Keratinocyte (primary cell): ENCODE results near the gene PAX8. TPM values are rescaled to one million over a fixed set of nuclear protein-coding genes. Genes with fewer than 3 reads are reported as not detected.

ENCODE experiments used
- DNase-seq: peaks from one replicate; pipeline ENCODE4 v3.0.0-alpha.2; 2011; ENCODE audit warnings: low read depth, missing footprints, low spot score
- FAIRE-seq: peaks from 2 replicates; lab custom pipeline; 2011; peaks lifted over from hg19 to GRCh38; lab: Jason Lieb, UNC
- H2AFZ ChIP-seq: 2 replicates; pipeline ENCODE4 v1.6.0; 2012; ENCODE audit warnings: low read length, control low read depth, inconsistent platforms; ENCODE audit not compliant: control insufficient read depth
- H3K27ac ChIP-seq: 2 replicates; pipeline ENCODE4 v1.5.1; 2011; ENCODE audit warnings: low read length; ENCODE audit not compliant: control insufficient read depth, insufficient read depth
- H3K27me3 ChIP-seq: 3 replicates; pipeline ENCODE4 v1.6.0; 2011; ENCODE audit warnings: low read length; ENCODE audit not compliant: control insufficient read depth, insufficient read depth; ENCODE audit errors: extremely low read depth
- H3K36me3 ChIP-seq, 2 experiments: 2 replicates in 1 of 2; 3 replicates in 1 of 2; pipeline ENCODE4 v1.5.1; 2011; ENCODE audit warnings: low read length in 2 of 2, mild to moderate bottlenecking in 1 of 2; ENCODE audit not compliant: control insufficient read depth in 2 of 2, insufficient read depth in 2 of 2; ENCODE audit errors: extremely low read depth in 1 of 2
- H3K4me1 ChIP-seq: 3 replicates; pipeline ENCODE4 v1.5.1; 2011; ENCODE audit warnings: low read length; ENCODE audit not compliant: control insufficient read depth, insufficient read depth; ENCODE audit errors: extremely low read depth
- H3K4me2 ChIP-seq: 3 replicates; pipeline ENCODE4 v1.6.0; 2011; ENCODE audit warnings: low read depth, low read length; ENCODE audit not compliant: control insufficient read depth, insufficient read depth; ENCODE audit errors: extremely low read depth
- H3K4me3 ChIP-seq, 3 experiments: fragments of 200-600 bp in 1 of 3; sonication (generic) in 1 of 3; 2 replicates in 2 of 3; 3 replicates in 1 of 3; pipeline ENCODE4 v1.5.1; 2011 to 2016; ENCODE audit warnings: low read length in 3 of 3, mild to moderate bottlenecking in 3 of 3, control low read depth in 2 of 3, inconsistent platforms in 1 of 3, low read depth in 1 of 3, mixed read lengths in 1 of 3, mixed run types in 1 of 3, moderate library complexity in 1 of 3; ENCODE audit not compliant: control insufficient read depth in 2 of 3, insufficient read depth in 2 of 3; ENCODE audit errors: extremely low read depth in 1 of 3
- H3K79me2 ChIP-seq: 2 replicates; pipeline ENCODE4 v1.6.0; 2012; ENCODE audit warnings: low read length; ENCODE audit not compliant: control insufficient read depth, insufficient read depth
- H3K9ac ChIP-seq: 3 replicates; pipeline ENCODE4 v1.6.0; 2011; ENCODE audit warnings: low read length; ENCODE audit not compliant: control insufficient read depth, insufficient read depth; ENCODE audit errors: extremely low read depth
- H3K9me1 ChIP-seq: 3 replicates; pipeline ENCODE4 v1.6.0; 2011; ENCODE audit warnings: low read length; ENCODE audit not compliant: control insufficient read depth, insufficient read depth; ENCODE audit errors: extremely low read depth
- H3K9me3 ChIP-seq: 2 replicates; pipeline ENCODE4 v1.5.1; 2012; ENCODE audit warnings: low read depth, low read length; ENCODE audit not compliant: control insufficient read depth
- H4K20me1 ChIP-seq: 3 replicates; pipeline ENCODE4 v1.6.0; 2011; ENCODE audit warnings: low read length; ENCODE audit not compliant: control insufficient read depth, insufficient read depth; ENCODE audit errors: extremely low read depth
- CTCF ChIP-seq, 3 experiments: IDR thresholded peaks in 1 of 3; conservative IDR thresholded peaks in 1 of 3; optimal IDR thresholded peaks in 1 of 3; 2 replicates in 2 of 3; 3 replicates in 1 of 3; pipeline versions ENCODE3 to v1.5.1; 2011; ENCODE audit warnings: low read length in 3 of 3, mild to moderate bottlenecking in 3 of 3, moderate library complexity in 2 of 3, control low read depth in 1 of 3, inconsistent platforms in 1 of 3; ENCODE audit not compliant: insufficient read depth in 2 of 3; ENCODE audit errors: extremely low read depth in 1 of 3
- EZH2 ChIP-seq: IDR thresholded peaks from one replicate; pipeline ENCODE4 v1.6.1; 2012; ENCODE audit warnings: inconsistent platforms, mild to moderate bottlenecking, low read length, moderate library complexity
- dilution Hi-C: fragments of 300-500 bp; cut with MboI; formaldehyde crosslinking; loops from one replicate; pipeline ENCODE4 v1.7.0; 2020; ENCODE audit warnings: low sequenced_read_pairs; ENCODE audit not compliant: extremely low pct_ligation_motif_present
- polyA plus RNA-seq, 5 experiments: library from polyadenylated mRNA; depleted of rRNA in 3 of 5; stranded (reverse) in 3 of 5; stranded (forward) in 1 of 5; unstranded in 1 of 5; fragments of >200 nt; gene quantifications; 1 replicate in 1 of 5; 2 replicates in 3 of 5; 3 replicates in 1 of 5; pipeline versions ENCODE4 v1.2.1 to v1.2.3, GENCODE V29; 2011 to 2012; ENCODE audit warnings: missing spikeins in 2 of 5, low read depth in 1 of 5, low replicate concordance in 1 of 5

PAX8 gene
- polyA plus RNA-seq, 1 donor (not counting 4 experiments of a cell fraction or from before 2014, with no cell fraction given): 3.4 TPM

GRCh38 chr2:113209011-113209645 lies 69.6 kb downstream of the PAX8 start:
- TF ChIP-seq EZH2 (no peak), CTCF (optimal IDR thresholded peaks at IDR 0.05 in 1 of 3, IDR thresholded peaks at IDR 0.05 in 1 of 3, conservative IDR thresholded peaks at IDR 0.05 in 1 of 3; ENCODE audit: extremely low read depth in 1 of 3, insufficient read depth in 2 of 3, low read length in 3 of 3) (no peak)
- Histone ChIP-seq H3K27me3 (no peaks in the 10 kb centered on the region), H3K4me1 (peaks cover 31% of the 10 kb centered on the region), H3K9ac (no peak overlapping the region), H2AFZ (peak overlapping the region; percentile 21), H3K9me1 (no peaks in the 10 kb centered on the region), H3K79me2 (no peaks in the 10 kb centered on the region), H3K4me3 (no peak overlapping the region), H3K4me2 (no peak overlapping the region), H4K20me1 (no peaks in the 10 kb centered on the region), H3K27ac (no peak overlapping the region), H3K9me3 (no peaks in the 10 kb centered on the region), H3K36me3 (no peaks in the 10 kb centered on the region)
- dilution Hi-C loops: no loop called here
- FAIRE-seq: no peak
- DNase-seq: no peak

GRCh38 chr2:113208396-113208795 lies 70.3 kb downstream of the PAX8 start:
- Histone ChIP-seq H3K36me3 (no peaks in the 10 kb centered on the region), H3K9ac (no peak overlapping the region), H3K9me3 (no peaks in the 10 kb centered on the region), H3K79me2 (no peaks in the 10 kb centered on the region), H3K4me2 (no peak overlapping the region), H3K27ac (no peak overlapping the region), H3K4me1 (peaks cover 33% of the 10 kb centered on the region), H3K9me1 (no peaks in the 10 kb centered on the region), H3K4me3 (no peak overlapping the region), H2AFZ (no peak overlapping the region), H3K27me3 (no peaks in the 10 kb centered on the region), H4K20me1 (no peaks in the 10 kb centered on the region)
- FAIRE-seq (no peak), DNase-seq (no peak)
- dilution Hi-C loops: no loop called here
- no peak for TF ChIP-seq CTCF (optimal IDR thresholded peaks at IDR 0.05 in 1 of 3, IDR thresholded peaks at IDR 0.05 in 1 of 3, conservative IDR thresholded peaks at IDR 0.05 in 1 of 3; ENCODE audit: extremely low read depth in 1 of 3, insufficient read depth in 2 of 3, low read length in 3 of 3)
- no peak for TF ChIP-seq EZH2
